Measurements from ENCODE around the gene SNAI1.
"Not testable (repeated sequence)": the region's sequence is repeated elsewhere in the genome, so short reads cannot be mapped to it uniquely, and the experiment has no call there.

The SNAI1 gene

GRCh38 chr20:49998478-49999188 lies 15.9 kb downstream of the SNAI1 start:
- H3K9me3 ChIP-seq (ENCODE audit: control insufficient read depth, low read length); H3K79me1 ChIP-seq (replicated peaks; ENCODE audit: low read length, poor library complexity, severe bottlenecking); H3K14ac ChIP-seq (ENCODE audit: low read length in 2 of 2); H3K4me1 ChIP-seq (ENCODE audit: control insufficient read depth, insufficient read depth, low read depth, low read length); H3K36me3 ChIP-seq (ENCODE audit: control insufficient read depth in 1 of 2, insufficient read depth in 2 of 2, low read depth in 1 of 2, low read length in 2 of 2); H2AFZ ChIP-seq (ENCODE audit: low read depth, low read length); H3K23ac ChIP-seq (ENCODE audit: low read length in 2 of 2); H4K8ac ChIP-seq (ENCODE audit: low read length); H3K27me3 ChIP-seq (ENCODE audit: control insufficient read depth in 1 of 2, insufficient read depth in 1 of 2, low read length in 2 of 2); H3K4ac ChIP-seq (ENCODE audit: low read depth in 1 of 2, low read length in 2 of 2); H2BK120ac ChIP-seq (ENCODE audit: low read depth, low read length); H3K9ac ChIP-seq (ENCODE audit: low read length); H3K27ac ChIP-seq (ENCODE audit: low read length, poor library complexity, severe bottlenecking); H3K4me2 ChIP-seq (ENCODE audit: low read length, poor library complexity, severe bottlenecking); H2BK5ac ChIP-seq (ENCODE audit: low read depth, low read length, poor library complexity, severe bottlenecking); H3K18ac ChIP-seq (ENCODE audit: low read depth in 1 of 2, low read length in 2 of 2); H2BK15ac ChIP-seq (ENCODE audit: low read depth, poor library complexity, severe bottlenecking); H4K91ac ChIP-seq (ENCODE audit: low read length); H2AK5ac ChIP-seq (ENCODE audit: low read length, severe bottlenecking); H3K4me3 ChIP-seq (ENCODE audit: insufficient read depth in 1 of 2, low read depth in 1 of 2, low read length in 2 of 2); H2BK12ac ChIP-seq (ENCODE audit: low read length in 2 of 2); DNase-seq: not testable (repeated sequence)
- WGBS = 92% methylated on average over 13 of the region's 15 CpGs

GRCh38 chr20:49999329-49999728 lies 16.5 kb downstream of the SNAI1 start:
- no peak overlapping the region for H3K9ac ChIP-seq (ENCODE audit: low read length)
- H2BK5ac ChIP-seq (ENCODE audit: low read depth, low read length, poor library complexity, severe bottlenecking) = no peak overlapping the region
- H3K14ac ChIP-seq (ENCODE audit: low read length in 2 of 2) = no peak overlapping the region
- 80% methylated on average over 7 of the region's 7 CpGs for WGBS
- H3K27ac ChIP-seq (ENCODE audit: low read length, poor library complexity, severe bottlenecking) = no peak overlapping the region
- no peak overlapping the region for H2BK120ac ChIP-seq (ENCODE audit: low read depth, low read length)
- H3K4me2 ChIP-seq (ENCODE audit: low read length, poor library complexity, severe bottlenecking) = no peak overlapping the region
- no peak for DNase-seq
- no peak overlapping the region for H3K4me3 ChIP-seq (ENCODE audit: insufficient read depth in 1 of 2, low read depth in 1 of 2, low read length in 2 of 2)
- no peak overlapping the region for H2BK12ac ChIP-seq (ENCODE audit: low read length in 2 of 2)
- H4K8ac ChIP-seq (ENCODE audit: low read length) = no peak overlapping the region
- H3K18ac ChIP-seq (ENCODE audit: low read depth in 1 of 2, low read length in 2 of 2) = no peak overlapping the region
- H3K4me1 ChIP-seq (ENCODE audit: control insufficient read depth, insufficient read depth, low read depth, low read length) = peaks cover 7% of the 10 kb centered on the region
- H2BK15ac ChIP-seq (ENCODE audit: low read depth, poor library complexity, severe bottlenecking) = no peak overlapping the region
- no peaks in the 10 kb centered on the region for H3K36me3 ChIP-seq (ENCODE audit: control insufficient read depth in 1 of 2, insufficient read depth in 2 of 2, low read depth in 1 of 2, low read length in 2 of 2)
- no peak overlapping the region for H2AK5ac ChIP-seq (ENCODE audit: low read length, severe bottlenecking)
- no peaks in the 10 kb centered on the region for H3K79me1 ChIP-seq (replicated peaks; ENCODE audit: low read length, poor library complexity, severe bottlenecking)
- H3K4ac ChIP-seq (ENCODE audit: low read depth in 1 of 2, low read length in 2 of 2) = no peak overlapping the region
- no peaks in the 10 kb centered on the region for H3K27me3 ChIP-seq (ENCODE audit: control insufficient read depth in 1 of 2, insufficient read depth in 1 of 2, low read length in 2 of 2)
- no peak overlapping the region for H3K23ac ChIP-seq (ENCODE audit: low read length in 2 of 2)
- H4K91ac ChIP-seq (ENCODE audit: low read length) = no peak overlapping the region
- H3K9me3 ChIP-seq (ENCODE audit: control insufficient read depth, low read length) = no peaks in the 10 kb centered on the region
- H2AFZ ChIP-seq (ENCODE audit: low read depth, low read length) = no peak overlapping the region

- H3K4me1 ChIP-seq (ENCODE audit: control insufficient read depth, insufficient read depth, low read depth, low read length); H4K91ac ChIP-seq (ENCODE audit: low read length); H3K4me2 ChIP-seq (ENCODE audit: low read length, poor library complexity, severe bottlenecking); H2BK120ac ChIP-seq (ENCODE audit: low read depth, low read length); H3K9me3 ChIP-seq (ENCODE audit: control insufficient read depth, low read length); DNase-seq; H2BK5ac ChIP-seq (ENCODE audit: low read depth, low read length, poor library complexity, severe bottlenecking); H3K4ac ChIP-seq (ENCODE audit: low read depth in 1 of 2, low read length in 2 of 2); H3K14ac ChIP-seq (ENCODE audit: low read length in 2 of 2); H3K18ac ChIP-seq (ENCODE audit: low read depth in 1 of 2, low read length in 2 of 2); H3K36me3 ChIP-seq (ENCODE audit: control insufficient read depth in 1 of 2, insufficient read depth in 2 of 2, low read depth in 1 of 2, low read length in 2 of 2); H2BK15ac ChIP-seq (ENCODE audit: low read depth, poor library complexity, severe bottlenecking); H3K27me3 ChIP-seq (ENCODE audit: control insufficient read depth in 1 of 2, insufficient read depth in 1 of 2, low read length in 2 of 2); H3K27ac ChIP-seq (ENCODE audit: low read length, poor library complexity, severe bottlenecking); H3K9ac ChIP-seq (ENCODE audit: low read length); H4K8ac ChIP-seq (ENCODE audit: low read length); H2BK12ac ChIP-seq (ENCODE audit: low read length in 2 of 2); H2AFZ ChIP-seq (ENCODE audit: low read depth, low read length); H3K79me1 ChIP-seq (replicated peaks; ENCODE audit: low read length, poor library complexity, severe bottlenecking); H3K23ac ChIP-seq (ENCODE audit: low read length in 2 of 2); H2AK5ac ChIP-seq (ENCODE audit: low read length, severe bottlenecking); H3K4me3 ChIP-seq (ENCODE audit: insufficient read depth in 1 of 2, low read depth in 1 of 2, low read length in 2 of 2): not testable (repeated sequence)
- WGBS = 79% methylated on average over 13 of the region's 14 CpGs
Measured at GRCh38 chr20:50000548-50001222, 17.9 kb downstream of the SNAI1 start.

- Histone ChIP-seq H4K8ac (ENCODE audit: low read length) (no peak overlapping the region), H3K4me2 (ENCODE audit: low read length, poor library complexity, severe bottlenecking) (no peak overlapping the region), H3K27me3 (ENCODE audit: control insufficient read depth in 1 of 2, insufficient read depth in 1 of 2, low read length in 2 of 2) (no peaks in the 10 kb centered on the region), H3K4ac (ENCODE audit: low read depth in 1 of 2, low read length in 2 of 2) (no peak overlapping the region), H2BK120ac (ENCODE audit: low read depth, low read length) (no peak overlapping the region), H2BK5ac (ENCODE audit: low read depth, low read length, poor library complexity, severe bottlenecking) (no peak overlapping the region), H3K4me1 (ENCODE audit: control insufficient read depth, insufficient read depth, low read depth, low read length) (peaks cover 10% of the 10 kb centered on the region), H3K9ac (ENCODE audit: low read length) (no peak overlapping the region), H3K9me3 (ENCODE audit: control insufficient read depth, low read length) (no peaks in the 10 kb centered on the region), H3K23ac (ENCODE audit: low read length in 2 of 2) (no peak overlapping the region), H3K36me3 (ENCODE audit: control insufficient read depth in 1 of 2, insufficient read depth in 2 of 2, low read depth in 1 of 2, low read length in 2 of 2) (no peaks in the 10 kb centered on the region), H2BK15ac (ENCODE audit: low read depth, poor library complexity, severe bottlenecking) (no peak overlapping the region), H2AFZ (ENCODE audit: low read depth, low read length) (no peak overlapping the region), H3K4me3 (ENCODE audit: insufficient read depth in 1 of 2, low read depth in 1 of 2, low read length in 2 of 2) (no peak overlapping the region), H3K18ac (ENCODE audit: low read depth in 1 of 2, low read length in 2 of 2) (no peak overlapping the region), H2AK5ac (ENCODE audit: low read length, severe bottlenecking) (no peak overlapping the region), H2BK12ac (ENCODE audit: low read length in 2 of 2) (no peak overlapping the region), H3K14ac (ENCODE audit: low read length in 2 of 2) (peak overlapping the region in 1 of 2 experiments; percentile 58), H3K79me1 (replicated peaks; ENCODE audit: low read length, poor library complexity, severe bottlenecking) (no peaks in the 10 kb centered on the region), H3K27ac (ENCODE audit: low read length, poor library complexity, severe bottlenecking) (no peak overlapping the region), H4K91ac (ENCODE audit: low read length) (no peak overlapping the region)
- 90% methylated on average over 9 of the region's 9 CpGs for WGBS
- no peak for DNase-seq
Measured at GRCh38 chr20:50001784-50002311, 19.1 kb downstream of the SNAI1 start.

Measured in mesenchymal stem cell (in vitro differentiated cells and primary cell).